ENCODE measurements around the gene NCOA7. TPM values are rescaled to one million over a fixed set of nuclear protein-coding genes. Genes with fewer than 3 reads are reported as not detected.
A peak's percentile ranks its signal among the peaks of the same experiment; 100 is the strongest.

Gene NCOA7
- total and polyA plus RNA-seq, 11 donors: 3.8 to 23.1 (median 8.2) TPM

- Histone ChIP-seq H3K27me3 (no peaks in the 10 kb centered on the region), H3K4me3 (no peak overlapping the region), H3K4me1 (peaks cover 0 to 79% (median 10%) of the 10 kb centered on the region in 12 donors), H3K9me3 (no peaks in the 10 kb centered on the region), H3K36me3 (peaks cover 0 to 76% (median 64%) of the 10 kb centered on the region in 9 donors), H3K27ac (peak overlapping the region in 2 of 12 donors; percentile 15 to 45)
- intact Hi-C loops (cut with DNase I): loop anchor here in 2 of 10 donors (5.0 kb wide), 1 partner anchor 34 kb away; the partner anchor contains the start of gene HINT3 (in 2 of the 2)
- 53 to 63% (median 55%) methylated on average over 4 of the region's 4 CpGs for WGBS, 4 donors
- ATAC-seq: peak in 1 of 4 donors; percentile 33
- TF ChIP-seq, protein P1, sequence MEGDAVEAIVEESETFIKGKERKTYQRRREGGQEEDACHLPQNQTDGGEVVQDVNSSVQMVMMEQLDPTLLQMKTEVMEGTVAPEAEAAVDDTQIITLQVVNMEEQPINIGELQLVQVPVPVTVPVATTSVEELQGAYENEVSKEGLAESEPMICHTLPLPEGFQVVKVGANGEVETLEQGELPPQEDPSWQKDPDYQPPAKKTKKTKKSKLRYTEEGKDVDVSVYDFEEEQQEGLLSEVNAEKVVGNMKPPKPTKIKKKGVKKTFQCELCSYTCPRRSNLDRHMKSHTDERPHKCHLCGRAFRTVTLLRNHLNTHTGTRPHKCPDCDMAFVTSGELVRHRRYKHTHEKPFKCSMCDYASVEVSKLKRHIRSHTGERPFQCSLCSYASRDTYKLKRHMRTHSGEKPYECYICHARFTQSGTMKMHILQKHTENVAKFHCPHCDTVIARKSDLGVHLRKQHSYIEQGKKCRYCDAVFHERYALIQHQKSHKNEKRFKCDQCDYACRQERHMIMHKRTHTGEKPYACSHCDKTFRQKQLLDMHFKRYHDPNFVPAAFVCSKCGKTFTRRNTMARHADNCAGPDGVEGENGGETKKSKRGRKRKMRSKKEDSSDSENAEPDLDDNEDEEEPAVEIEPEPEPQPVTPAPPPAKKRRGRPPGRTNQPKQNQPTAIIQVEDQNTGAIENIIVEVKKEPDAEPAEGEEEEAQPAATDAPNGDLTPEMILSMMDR (IDR thresholded peaks at IDR 0.05): no peak
- no peak for TF ChIP-seq POLR2A (IDR thresholded peaks at IDR 0.05)
- no peak for DNase-seq
Observed at GRCh38 chr6:125923366-125923877, 132.7 kb downstream of the NCOA7 start.

DNA sequence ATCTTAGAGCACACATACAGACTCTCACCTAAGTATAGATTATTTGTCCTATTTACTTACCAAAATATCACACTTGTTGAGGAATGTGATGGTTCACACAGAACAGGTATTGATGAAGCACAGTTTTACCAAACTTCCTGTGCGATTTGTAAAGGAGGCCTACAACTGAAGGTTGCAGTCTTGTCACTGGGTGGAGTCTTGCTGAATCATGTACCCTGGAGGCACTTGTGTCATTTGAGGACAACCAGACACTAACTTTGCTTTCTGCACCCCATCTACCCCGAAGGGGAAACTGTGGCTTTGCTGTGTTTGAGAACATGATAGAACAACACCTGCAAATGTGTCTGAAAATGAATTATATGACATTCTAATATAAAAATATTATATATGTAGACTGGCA, 133.4 kb downstream of the NCOA7 start:
- ATAC-seq: no peak
- H3K36me3 ChIP-seq: peaks cover 0 to 83% (median 71%) of the 10 kb centered on the region in 9 donors
- no peaks in the 10 kb centered on the region for H3K9me3 ChIP-seq
- H3K27me3 ChIP-seq: no peaks in the 10 kb centered on the region
- peaks cover 0 to 72% (median 7%) of the 10 kb centered on the region in 12 donors for H3K4me1 ChIP-seq
- intact Hi-C loops (cut with DNase I): loop anchor here in 2 of 10 donors (5.0 kb wide), 1 partner anchor 33 kb away; the partner anchor contains the start of gene HINT3 (in 2 of the 2)
- DNase-seq: no peak
- WGBS, 4 donors: 56 to 69% (median 66%) methylated on average over 2 of the region's 2 CpGs
- H3K4me3 ChIP-seq: no peak overlapping the region
- TF ChIP-seq POLR2A (IDR thresholded peaks at IDR 0.05): no peak
- TF ChIP-seq, protein P1 (IDR thresholded peaks at IDR 0.05): no peak
- peak overlapping the region in 1 of 12 donors; percentile 40 for H3K27ac ChIP-seq

DNA sequence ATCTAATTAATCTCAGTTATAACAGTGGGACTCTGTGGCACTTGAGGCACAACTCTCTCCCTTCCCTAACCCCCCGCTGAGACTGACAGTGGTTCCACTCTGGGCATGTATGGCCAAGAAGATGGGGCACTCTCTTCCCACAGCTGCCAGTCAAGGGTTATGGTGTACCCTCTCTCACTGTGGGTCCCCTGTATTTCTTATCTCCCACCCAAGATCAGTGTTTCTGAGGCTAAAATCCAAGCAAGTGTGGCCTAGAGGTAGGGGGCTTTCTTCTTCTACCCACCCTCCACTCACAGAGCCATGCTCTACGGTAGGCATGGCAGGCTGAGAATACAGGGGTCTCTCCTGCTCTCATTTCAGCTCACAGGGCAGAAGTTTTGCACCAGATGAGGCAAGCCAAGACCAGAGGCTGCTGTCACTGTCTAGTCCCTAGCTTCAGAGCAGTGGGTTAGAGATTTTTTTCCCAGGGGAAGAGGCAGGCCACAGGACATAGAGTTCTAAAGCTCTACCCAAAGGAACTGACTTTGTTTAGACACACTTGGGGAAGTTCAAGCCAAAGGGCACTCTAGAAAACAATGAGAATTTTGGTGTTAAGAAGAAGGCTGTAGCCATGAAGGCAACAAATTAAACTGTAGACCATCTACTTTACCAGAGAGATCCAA, 134.1 kb downstream of the NCOA7 start:
- Histone ChIP-seq H3K27ac (peak overlapping the region in 3 of 12 donors; percentile 14 to 40 (median 17)), H3K9me3 (no peaks in the 10 kb centered on the region), H3K36me3 (peaks cover 0 to 90% (median 78%) of the 10 kb centered on the region in 9 donors), H3K4me3 (no peak overlapping the region), H3K4me1 (peaks cover 0 to 65% (median under 1%) of the 10 kb centered on the region in 12 donors), H3K27me3 (no peaks in the 10 kb centered on the region)
- ATAC-seq (peak in 2 of 4 donors; percentile 41 to 56), DNase-seq (no peak)
- no peak for TF ChIP-seq POLR2A (IDR thresholded peaks at IDR 0.05)
- TF ChIP-seq, protein P1 (IDR thresholded peaks at IDR 0.05): no peak
- intact Hi-C loops (cut with DNase I): loop anchor here in 2 of 10 donors (5.0 kb wide), 1 partner anchor 32 kb away; the partner anchor contains the start of gene HINT3 (in 2 of the 2)
- 94 to 100% (median 98%) methylated on average over 2 of the region's 2 CpGs for WGBS, 4 donors

DNA sequence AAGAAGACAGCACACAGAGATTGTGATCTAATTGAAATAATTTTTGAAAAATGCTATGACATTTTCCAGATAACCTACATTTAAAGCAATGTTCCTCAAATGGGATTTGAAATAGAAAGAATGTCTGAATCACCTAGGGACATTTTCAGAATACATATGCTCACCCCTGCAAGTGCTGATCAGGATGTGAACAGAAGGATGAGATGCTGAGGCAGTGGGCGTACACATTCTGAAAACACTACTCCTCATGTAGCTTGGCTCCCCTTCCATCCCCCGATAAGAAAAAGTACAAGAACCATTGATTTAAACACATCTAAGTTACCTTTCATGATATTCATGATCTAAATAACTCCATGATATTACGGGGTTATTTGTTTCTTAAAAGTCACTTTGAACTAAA, 136.0 kb downstream of the NCOA7 start:
- no peak for TF ChIP-seq POLR2A (IDR thresholded peaks at IDR 0.05)
- TF ChIP-seq, protein P1 (IDR thresholded peaks at IDR 0.05): no peak
- Histone ChIP-seq H3K27me3 (no peaks in the 10 kb centered on the region), H3K4me3 (no peak overlapping the region), H3K27ac (no peak overlapping the region), H3K36me3 (peaks cover 0 to 90% (median 81%) of the 10 kb centered on the region in 9 donors), H3K4me1 (peaks cover 0 to 48% (median 0%) of the 10 kb centered on the region in 12 donors), H3K9me3 (no peaks in the 10 kb centered on the region)
- no peak for ATAC-seq
- 94 to 97% (median 97%) methylated on average over 3 of the region's 3 CpGs for WGBS, 4 donors
- intact Hi-C loops (cut with DNase I): no loop called here
- no peak for DNase-seq

All from heart left ventricle (tissue), 16 donors.